Measurements from ENCODE around the gene BTRC. TPM values are rescaled to one million over a fixed set of nuclear protein-coding genes. Genes with fewer than 3 reads are reported as not detected.
A peak's percentile ranks its signal among the peaks of the same experiment; 100 is the strongest.

BTRC gene
- total RNA-seq, 1 donor from 2014 or later = 18.8 TPM

GRCh38 chr10:101438881-101439391 is 85.0 kb downstream of the BTRC start:
- no peak for DNase-seq (ENCODE audit: extremely low read depth, low read depth, low spot score)

- DNase-seq (ENCODE audit: extremely low read depth, low read depth, low spot score) = peak; percentile 20
These were observed 87.8 kb downstream of the BTRC start for GRCh38 chr10:101441541-101442455.

GRCh38 chr10:101442456-101442800 is 88.5 kb downstream of the BTRC start:
- DNase-seq (ENCODE audit: extremely low read depth, low read depth, low spot score) = no peak

- no peak for DNase-seq (ENCODE audit: extremely low read depth, low read depth, low spot score)
These were observed 90.3 kb downstream of the BTRC start for GRCh38 chr10:101444058-101444898.

- DNase-seq (ENCODE audit: extremely low read depth, low read depth, low spot score) = no peak
These were observed 92.1 kb downstream of the BTRC start for GRCh38 chr10:101446071-101446470.

GRCh38 chr10:101446947-101447346 is 93.0 kb downstream of the BTRC start:
- no peak for DNase-seq (ENCODE audit: extremely low read depth, low read depth, low spot score)

- DNase-seq (ENCODE audit: extremely low read depth, low read depth, low spot score) = no peak
These were observed 93.5 kb downstream of the BTRC start for GRCh38 chr10:101447477-101447876.

GRCh38 chr10:101450277-101451080 is 96.5 kb downstream of the BTRC start:
- no peak for DNase-seq (ENCODE audit: extremely low read depth, low read depth, low spot score)

- DNase-seq (ENCODE audit: extremely low read depth, low read depth, low spot score) = no peak
These were observed 97.3 kb downstream of the BTRC start for GRCh38 chr10:101451261-101451660.

- DNase-seq (ENCODE audit: extremely low read depth, low read depth, low spot score) = no peak
These were observed 97.7 kb downstream of the BTRC start for GRCh38 chr10:101451667-101452069.

- DNase-seq (ENCODE audit: extremely low read depth, low read depth, low spot score) = no peak
These were observed 98.2 kb downstream of the BTRC start for GRCh38 chr10:101452176-101452575.

- DNase-seq (ENCODE audit: extremely low read depth, low read depth, low spot score) = no peak
These were observed 98.6 kb downstream of the BTRC start for GRCh38 chr10:101452593-101452992.

- DNase-seq (ENCODE audit: extremely low read depth, low read depth, low spot score) = no peak
These were observed 99.4 kb downstream of the BTRC start for GRCh38 chr10:101453318-101453717.

- no peak for DNase-seq (ENCODE audit: extremely low read depth, low read depth, low spot score)
These were observed 100.1 kb downstream of the BTRC start for GRCh38 chr10:101453791-101454718.

- DNase-seq (ENCODE audit: extremely low read depth, low read depth, low spot score) = no peak
These were observed 104.9 kb downstream of the BTRC start for GRCh38 chr10:101458869-101459268.

GRCh38 chr10:101464082-101464481 is 110.1 kb downstream of the BTRC start:
- DNase-seq (ENCODE audit: extremely low read depth, low read depth, low spot score) = no peak

- DNase-seq (ENCODE audit: extremely low read depth, low read depth, low spot score) = no peak
These were observed 110.6 kb downstream of the BTRC start for GRCh38 chr10:101464599-101464998.

GRCh38 chr10:101466016-101466912 is 112.3 kb downstream of the BTRC start:
- DNase-seq (ENCODE audit: extremely low read depth, low read depth, low spot score) = no peak

All from glomerular endothelial cell (primary cell).